ENCODE results near the gene SDK1. TPM values are rescaled to one million over a fixed set of nuclear protein-coding genes. Genes with fewer than 3 reads are reported as not detected.

SDK1 gene
- total RNA-seq, 1 experiment from 2014 or later = 7.1 TPM

- ChIA-PET POLR2A (no interaction called here), CTCF (no interaction called here)
- H3K27me3 ChIP-seq (replicated peaks; ENCODE audit: control insufficient read depth, insufficient read depth, low read length) = no peaks in the 10 kb centered on the region
Observed at GRCh38 chr7:3564231-3564630, 263.2 kb downstream of the SDK1 start.

GRCh38 chr7:3568516-3568915, 267.5 kb downstream of the SDK1 start:
- POLR2A ChIA-PET = no interaction called here
- H3K4me1 Mint-ChIP-seq (ENCODE audit: low read depth, unreplicated experiment) = no peaks in the 10 kb centered on the region
- CTCF ChIA-PET = no interaction called here

More at GRCh38 chr7:3564231-3564630, 263.2 kb downstream of the SDK1 start:
- H3K36me3 ChIP-seq (ENCODE audit: control insufficient read depth, insufficient read depth, low read length) = no peaks in the 10 kb centered on the region
- H3K9me3 ChIP-seq = peaks cover 28% of the 10 kb centered on the region; the same call in 1 of the 2 replicates
- peaks cover 18% of the 10 kb centered on the region for H3K4me1 Mint-ChIP-seq (ENCODE audit: low read depth, unreplicated experiment)
- no peak for DNase-seq
- H3K9me3 Mint-ChIP-seq (ENCODE audit: unreplicated experiment) = peaks cover 26% of the 10 kb centered on the region
- no TSS peak for BruUV-seq (replicated peaks)
- no peaks in the 10 kb centered on the region for H3K27me3 Mint-ChIP-seq (ENCODE audit: insufficient read depth, unreplicated experiment)
- TF ChIP-seq, protein P1, sequence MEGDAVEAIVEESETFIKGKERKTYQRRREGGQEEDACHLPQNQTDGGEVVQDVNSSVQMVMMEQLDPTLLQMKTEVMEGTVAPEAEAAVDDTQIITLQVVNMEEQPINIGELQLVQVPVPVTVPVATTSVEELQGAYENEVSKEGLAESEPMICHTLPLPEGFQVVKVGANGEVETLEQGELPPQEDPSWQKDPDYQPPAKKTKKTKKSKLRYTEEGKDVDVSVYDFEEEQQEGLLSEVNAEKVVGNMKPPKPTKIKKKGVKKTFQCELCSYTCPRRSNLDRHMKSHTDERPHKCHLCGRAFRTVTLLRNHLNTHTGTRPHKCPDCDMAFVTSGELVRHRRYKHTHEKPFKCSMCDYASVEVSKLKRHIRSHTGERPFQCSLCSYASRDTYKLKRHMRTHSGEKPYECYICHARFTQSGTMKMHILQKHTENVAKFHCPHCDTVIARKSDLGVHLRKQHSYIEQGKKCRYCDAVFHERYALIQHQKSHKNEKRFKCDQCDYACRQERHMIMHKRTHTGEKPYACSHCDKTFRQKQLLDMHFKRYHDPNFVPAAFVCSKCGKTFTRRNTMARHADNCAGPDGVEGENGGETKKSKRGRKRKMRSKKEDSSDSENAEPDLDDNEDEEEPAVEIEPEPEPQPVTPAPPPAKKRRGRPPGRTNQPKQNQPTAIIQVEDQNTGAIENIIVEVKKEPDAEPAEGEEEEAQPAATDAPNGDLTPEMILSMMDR (IDR thresholded peaks at IDR 0.05; ENCODE audit: insufficient read depth in 1 of 2, low read depth in 1 of 2, low read length in 1 of 2, severe bottlenecking in 1 of 2, unreplicated experiment in 1 of 2) = no peak
- H3K4me3 Mint-ChIP-seq (ENCODE audit: unreplicated experiment) = no peak overlapping the region
- intact Hi-C loops (cut with micrococcal nuclease; ENCODE audit: unreplicated experiment) = no loop called here
- H3K4me1 ChIP-seq = peaks cover 32% of the 10 kb centered on the region
- no peak overlapping the region for H3K27ac Mint-ChIP-seq (ENCODE audit: unreplicated experiment)
- no peaks in the 10 kb centered on the region for H3K36me3 Mint-ChIP-seq (ENCODE audit: insufficient read depth, unreplicated experiment)
- no peak overlapping the region for H3K4me3 ChIP-seq (ENCODE audit: low read depth, low read length)

GRCh38 chr7:3569643-3570042, 268.6 kb downstream of the SDK1 start:
- no peak for DNase-seq
- no TSS peak for BruUV-seq (replicated peaks)
- intact Hi-C loops (cut with micrococcal nuclease; ENCODE audit: unreplicated experiment) = no loop called here
- Histone ChIP-seq H3K9me3 (no peaks in the 10 kb centered on the region), H3K4me3 (ENCODE audit: low read depth, low read length) (no peak overlapping the region), H3K27me3 (replicated peaks; ENCODE audit: control insufficient read depth, insufficient read depth, low read length) (no peaks in the 10 kb centered on the region), H3K36me3 (ENCODE audit: control insufficient read depth, insufficient read depth, low read length) (no peaks in the 10 kb centered on the region), H3K4me1 (no peaks in the 10 kb centered on the region)
- TF ChIP-seq, protein P1 (IDR thresholded peaks at IDR 0.05; ENCODE audit: insufficient read depth in 1 of 2, low read depth in 1 of 2, low read length in 1 of 2, severe bottlenecking in 1 of 2, unreplicated experiment in 1 of 2) = no peak
- H3K4me1 Mint-ChIP-seq (ENCODE audit: low read depth, unreplicated experiment) = no peaks in the 10 kb centered on the region
- CTCF ChIA-PET = no interaction called here
- no peak overlapping the region for H3K27ac Mint-ChIP-seq (ENCODE audit: unreplicated experiment)
- no peaks in the 10 kb centered on the region for H3K27me3 Mint-ChIP-seq (ENCODE audit: insufficient read depth, unreplicated experiment)
- POLR2A ChIA-PET = no interaction called here
- peaks cover 14% of the 10 kb centered on the region for H3K9me3 Mint-ChIP-seq (ENCODE audit: unreplicated experiment)
- no peak overlapping the region for H3K4me3 Mint-ChIP-seq (ENCODE audit: unreplicated experiment)
- H3K36me3 Mint-ChIP-seq (ENCODE audit: insufficient read depth, unreplicated experiment) = no peaks in the 10 kb centered on the region

More at GRCh38 chr7:3568516-3568915, 267.5 kb downstream of the SDK1 start:
- Mint-ChIP-seq H3K27ac (ENCODE audit: unreplicated experiment) (no peak overlapping the region), H3K36me3 (ENCODE audit: insufficient read depth, unreplicated experiment) (no peaks in the 10 kb centered on the region), H3K4me3 (ENCODE audit: unreplicated experiment) (no peak overlapping the region), H3K9me3 (ENCODE audit: unreplicated experiment) (peaks cover 15% of the 10 kb centered on the region), H3K27me3 (ENCODE audit: insufficient read depth, unreplicated experiment) (no peaks in the 10 kb centered on the region)
- Histone ChIP-seq H3K9me3 (peaks cover 6% of the 10 kb centered on the region; the same call in 1 of the 2 replicates), H3K4me1 (no peaks in the 10 kb centered on the region), H3K27me3 (replicated peaks; ENCODE audit: control insufficient read depth, insufficient read depth, low read length) (no peaks in the 10 kb centered on the region), H3K4me3 (ENCODE audit: low read depth, low read length) (no peak overlapping the region), H3K36me3 (ENCODE audit: control insufficient read depth, insufficient read depth, low read length) (no peaks in the 10 kb centered on the region)
- intact Hi-C loops (cut with micrococcal nuclease; ENCODE audit: unreplicated experiment) = no loop called here
- TF ChIP-seq, protein P1 (IDR thresholded peaks at IDR 0.05; ENCODE audit: insufficient read depth in 1 of 2, low read depth in 1 of 2, low read length in 1 of 2, severe bottlenecking in 1 of 2, unreplicated experiment in 1 of 2) = no peak
- DNase-seq = no peak
- BruUV-seq (replicated peaks) = no TSS peak

Measured in Caco-2 (cell line).